Peyer's patch (tissue), 4 donors: Measurements from ENCODE around the gene NCOA7.

ENCODE experiments used
- CTCF ChIP-seq, 6 experiments: fragments of 450-650 bp in 4 of 6; fragments of 200-600 bp in 2 of 6; sonication (generic) in 1 of 6; IDR thresholded peaks; one replicate each; pipeline ENCODE4 v1.5.1; 2017 to 2019; ENCODE audit warnings: antibody characterized with exemption in 6 of 6, mild to moderate bottlenecking in 3 of 6, moderate library complexity in 1 of 6
- POLR2A ChIP-seq, 2 donors: fragments of 450-650 bp; IDR thresholded peaks; one replicate each; pipeline ENCODE4 v1.5.1; 2017; ENCODE audit warnings: antibody characterized with exemption in 2 of 2, mild to moderate bottlenecking in 2 of 2, moderate library complexity in 2 of 2

GRCh38 chr6:125863023-125863422, 72.3 kb downstream of the NCOA7 start:
- TF ChIP-seq CTCF (IDR thresholded peaks at IDR 0.05) (no peak), POLR2A (IDR thresholded peaks at IDR 0.05) (no peak)
